Karpas-422 (cell line): ENCODE results near the gene ZNF511. TPM values are rescaled to one million over a fixed set of nuclear protein-coding genes. Genes with fewer than 3 reads are reported as not detected.

Source experiments
- DNase-seq: peaks from one replicate; pipeline ENCODE4 v3.0.0-alpha.2; 2015
- H2AFZ ChIP-seq: fragments of 200-600 bp; sonication (generic); 2 replicates; pipeline ENCODE4 v1.6.1; 2014; ENCODE audit warnings: antibody characterized with exemption, low read length, mixed read lengths
- H3K27ac ChIP-seq: fragments of 200-600 bp; sonication (generic); 2 replicates; pipeline ENCODE4 v1.5.1; 2014; ENCODE audit warnings: mild to moderate bottlenecking, low read length, moderate library complexity
- H3K27me3 ChIP-seq: fragments of 200-600 bp; sonication (generic); 2 replicates; pipeline ENCODE4 v1.6.1; 2014; ENCODE audit warnings: low read length, mixed read lengths
- H3K36me3 ChIP-seq: fragments of 200-600 bp; sonication (generic); 2 replicates; pipeline ENCODE4 v1.6.1; 2014; ENCODE audit warnings: low read length, mixed read lengths; ENCODE audit not compliant: insufficient read depth
- H3K4me1 ChIP-seq: fragments of 200-600 bp; sonication (generic); 2 replicates; pipeline ENCODE4 v1.6.1; 2014; ENCODE audit warnings: mild to moderate bottlenecking, low read length, mixed read lengths
- H3K4me2 ChIP-seq: fragments of 200-600 bp; sonication (generic); 2 replicates; pipeline ENCODE4 v1.6.1; 2014; ENCODE audit warnings: low read length, low read depth, mild to moderate bottlenecking; ENCODE audit not compliant: poor library complexity, severe bottlenecking
- H3K4me3 ChIP-seq: fragments of 200-600 bp; sonication (generic); 2 replicates; pipeline ENCODE4 v1.5.1; 2014; ENCODE audit warnings: mild to moderate bottlenecking, antibody characterized with exemption, low read length, mixed read lengths
- H3K79me2 ChIP-seq: fragments of 200-600 bp; sonication (generic); 2 replicates; pipeline ENCODE4 v1.6.1; 2014; ENCODE audit warnings: mild to moderate bottlenecking, low read length, mixed read lengths
- H3K9ac ChIP-seq: fragments of 200-600 bp; sonication (generic); 2 replicates; pipeline ENCODE4 v1.6.0; 2014; ENCODE audit warnings: low read length
- H3K9me2 ChIP-seq: fragments of 200-600 bp; sonication (generic), shearing (Covaris generic); replicated peaks from 2 replicates; pipeline ENCODE4 v1.6.0; 2014; ENCODE audit warnings: mild to moderate bottlenecking, low read length, moderate library complexity; ENCODE audit not compliant: insufficient read depth
- H3K9me3 ChIP-seq: fragments of 300-700, 200-600 bp; sonication (generic); 2 replicates; pipeline ENCODE4 v1.6.1; 2014; ENCODE audit warnings: low read length, mixed read lengths
- H4K20me1 ChIP-seq: fragments of 200-600 bp; sonication (generic); 2 replicates; pipeline ENCODE4 v1.6.1; 2014; ENCODE audit warnings: mild to moderate bottlenecking, antibody characterized with exemption, low read length, low read depth; ENCODE audit not compliant: insufficient read depth
- total RNA-seq: library from RNA; depleted of rRNA; stranded (reverse); fragments of >200 nt; shearing (Covaris generic); gene quantifications from 2 replicates; pipeline ENCODE4 v1.2.3, GENCODE V29; 2014; ENCODE audit warnings: low replicate concordance

The ZNF511 gene
- total RNA-seq, 1 experiment from 2014 or later, result 14.0 TPM

DNA sequence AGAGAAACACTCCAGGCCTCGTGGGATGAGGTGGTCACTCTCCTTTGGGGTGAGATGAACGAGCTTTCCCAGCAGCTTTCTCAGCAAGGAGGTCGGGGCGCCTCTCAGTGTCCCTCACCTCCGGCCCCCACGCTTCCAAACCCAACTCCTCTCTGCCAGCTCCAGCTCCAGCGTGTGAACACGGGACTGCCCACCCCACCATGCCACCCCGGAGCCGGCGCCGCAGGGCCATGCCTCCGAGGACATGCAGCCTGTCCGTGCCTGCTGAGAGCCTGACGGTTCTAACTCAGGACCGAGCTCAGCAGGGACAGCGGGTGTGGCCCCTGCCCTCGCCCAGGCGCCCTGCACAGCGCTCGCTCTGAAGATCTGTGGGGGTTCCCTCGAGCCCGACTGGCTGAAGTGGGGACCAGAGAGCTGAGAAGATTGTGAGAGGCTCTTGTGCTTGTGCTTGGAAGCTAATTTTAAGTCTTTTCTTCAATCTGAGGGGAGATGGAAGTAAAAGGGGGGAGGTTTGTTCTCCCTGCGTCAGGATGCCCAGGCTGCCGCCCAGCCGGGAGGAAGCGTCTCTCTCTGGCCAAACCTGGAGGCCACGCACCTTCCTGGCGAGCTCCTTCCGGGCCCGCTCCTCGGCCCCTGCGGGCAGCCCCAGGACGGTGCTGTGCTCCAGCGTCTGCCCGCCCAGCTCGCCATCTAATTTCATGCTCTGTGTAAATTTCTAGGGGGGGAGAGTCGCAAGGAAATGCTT lies 26.9 kb upstream of the ZNF511 start:
- no peaks in the 10 kb centered on the region for H3K27me3 ChIP-seq
- no peaks in the 10 kb centered on the region for H3K36me3 ChIP-seq
- H4K20me1 ChIP-seq, result 0 out of 2 replicates have a peak, but pooled peaks cover 5% of the 10 kb centered on the region

GRCh38 chr10:133282846-133283390 lies 25.8 kb upstream of the ZNF511 start:
- 0 out of 2 replicates have a peak, but pooled peaks cover 5% of the 10 kb centered on the region for H4K20me1 ChIP-seq
- no peaks in the 10 kb centered on the region for H3K79me2 ChIP-seq
- H3K27me3 ChIP-seq, result no peaks in the 10 kb centered on the region
- H3K4me2 ChIP-seq, result no peak overlapping the region
- no peak overlapping the region for H3K4me3 ChIP-seq
- H3K36me3 ChIP-seq, result no peaks in the 10 kb centered on the region
- H3K4me1 ChIP-seq, result no peaks in the 10 kb centered on the region
- no peaks in the 10 kb centered on the region for H3K9me3 ChIP-seq
- DNase-seq, result no peak
- no peak overlapping the region for H3K9ac ChIP-seq
- H3K9me2 ChIP-seq, result no peaks in the 10 kb centered on the region
- H3K27ac ChIP-seq, result no peak overlapping the region
- no peak overlapping the region for H2AFZ ChIP-seq

More for the DNA sequence above, 26.9 kb upstream of the ZNF511 start:
- H3K9me2 ChIP-seq, result no peaks in the 10 kb centered on the region
- DNase-seq, result no peak
- H2AFZ ChIP-seq, result no peak overlapping the region
- no peak overlapping the region for H3K4me2 ChIP-seq
- no peaks in the 10 kb centered on the region for H3K9me3 ChIP-seq
- no peak overlapping the region for H3K4me3 ChIP-seq
- no peaks in the 10 kb centered on the region for H3K79me2 ChIP-seq
- H3K4me1 ChIP-seq, result peaks cover 2% of the 10 kb centered on the region; the same call in 1 of the 2 replicates
- H3K27ac ChIP-seq, result no peak overlapping the region
- no peak overlapping the region for H3K9ac ChIP-seq

DNA sequence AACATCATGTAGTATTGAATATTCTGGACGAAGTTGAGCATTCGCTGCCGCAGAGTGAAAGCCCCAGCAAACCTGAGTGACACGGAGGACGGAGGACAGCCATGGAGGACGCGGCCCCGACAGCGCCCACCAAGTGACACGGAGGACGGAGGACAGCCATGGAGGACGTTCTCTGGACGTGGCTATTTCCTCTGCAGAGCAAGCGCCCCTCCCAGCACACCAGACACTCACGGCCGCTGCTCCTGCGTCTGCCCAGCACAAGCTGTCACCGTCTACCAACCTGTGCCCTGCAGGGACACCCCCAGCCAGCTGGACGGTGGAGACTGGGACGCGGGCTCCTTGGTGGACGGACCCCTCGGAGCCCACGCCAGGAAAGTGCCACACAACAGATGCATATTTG lies 24.8 kb upstream of the ZNF511 start:
- H2AFZ ChIP-seq, result no peak overlapping the region
- H3K9ac ChIP-seq, result no peak overlapping the region
- no peaks in the 10 kb centered on the region for H4K20me1 ChIP-seq
- no peaks in the 10 kb centered on the region for H3K36me3 ChIP-seq
- H3K27me3 ChIP-seq, result no peaks in the 10 kb centered on the region
- H3K27ac ChIP-seq, result no peak overlapping the region
- no peak overlapping the region for H3K4me3 ChIP-seq
- H3K79me2 ChIP-seq, result no peaks in the 10 kb centered on the region
- H3K4me1 ChIP-seq, result no peaks in the 10 kb centered on the region
- no peak for DNase-seq
- no peaks in the 10 kb centered on the region for H3K9me3 ChIP-seq
- no peak overlapping the region for H3K4me2 ChIP-seq
- no peaks in the 10 kb centered on the region for H3K9me2 ChIP-seq

DNA sequence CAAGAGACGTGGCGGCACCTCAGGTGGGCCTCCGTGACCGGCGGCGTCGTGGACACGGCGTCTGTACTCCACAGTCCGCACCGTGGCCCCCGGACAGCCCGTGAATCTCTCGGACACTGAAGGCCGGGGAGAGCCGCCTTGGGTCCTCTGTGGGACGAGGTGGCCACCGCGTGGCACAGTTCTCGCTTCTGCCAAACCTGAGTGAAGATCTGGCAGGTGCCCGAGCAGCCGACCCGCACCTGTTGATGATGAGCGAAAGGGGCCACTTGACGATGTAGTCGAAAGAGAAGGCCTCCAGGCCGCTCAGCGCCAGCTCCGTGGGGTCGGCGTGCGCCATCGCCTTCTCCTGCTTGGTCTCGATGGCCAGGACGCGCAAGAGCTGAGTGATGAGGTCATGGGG lies 23.5 kb upstream of the ZNF511 start:
- Histone ChIP-seq H3K27me3 (no peaks in the 10 kb centered on the region), H3K79me2 (no peaks in the 10 kb centered on the region), H3K9me3 (no peaks in the 10 kb centered on the region), H3K4me2 (no peak overlapping the region), H3K27ac (no peak overlapping the region), H3K4me1 (no peaks in the 10 kb centered on the region), H2AFZ (no peak overlapping the region), H3K9ac (no peak overlapping the region), H4K20me1 (no peaks in the 10 kb centered on the region), H3K9me2 (no peaks in the 10 kb centered on the region), H3K4me3 (no peak overlapping the region), H3K36me3 (no peaks in the 10 kb centered on the region)
- DNase-seq, result no peak

- no peaks in the 10 kb centered on the region for H3K36me3 ChIP-seq
Measured at GRCh38 chr10:133286366-133286765, 22.3 kb upstream of the ZNF511 start.

GRCh38 chr10:133287832-133288500 lies 20.7 kb upstream of the ZNF511 start:
- no peak overlapping the region for H2AFZ ChIP-seq
- no peak overlapping the region for H3K27ac ChIP-seq
- H3K27me3 ChIP-seq, result no peaks in the 10 kb centered on the region
- DNase-seq, result no peak
- no peak overlapping the region for H3K4me3 ChIP-seq
- no peaks in the 10 kb centered on the region for H3K9me3 ChIP-seq
- no peaks in the 10 kb centered on the region for H3K36me3 ChIP-seq
- no peaks in the 10 kb centered on the region for H4K20me1 ChIP-seq
- no peaks in the 10 kb centered on the region for H3K9me2 ChIP-seq
- no peak overlapping the region for H3K4me2 ChIP-seq
- H3K4me1 ChIP-seq, result no peaks in the 10 kb centered on the region
- H3K79me2 ChIP-seq, result no peaks in the 10 kb centered on the region
- H3K9ac ChIP-seq, result no peak overlapping the region

More at GRCh38 chr10:133286366-133286765, 22.3 kb upstream of the ZNF511 start:
- Histone ChIP-seq H2AFZ (no peak overlapping the region), H3K27ac (no peak overlapping the region), H3K9me2 (no peaks in the 10 kb centered on the region), H3K9ac (no peak overlapping the region), H3K4me2 (no peak overlapping the region), H3K4me3 (no peak overlapping the region), H4K20me1 (no peaks in the 10 kb centered on the region), H3K79me2 (no peaks in the 10 kb centered on the region), H3K27me3 (no peaks in the 10 kb centered on the region), H3K9me3 (no peaks in the 10 kb centered on the region), H3K4me1 (no peaks in the 10 kb centered on the region)
- DNase-seq, result no peak

DNA sequence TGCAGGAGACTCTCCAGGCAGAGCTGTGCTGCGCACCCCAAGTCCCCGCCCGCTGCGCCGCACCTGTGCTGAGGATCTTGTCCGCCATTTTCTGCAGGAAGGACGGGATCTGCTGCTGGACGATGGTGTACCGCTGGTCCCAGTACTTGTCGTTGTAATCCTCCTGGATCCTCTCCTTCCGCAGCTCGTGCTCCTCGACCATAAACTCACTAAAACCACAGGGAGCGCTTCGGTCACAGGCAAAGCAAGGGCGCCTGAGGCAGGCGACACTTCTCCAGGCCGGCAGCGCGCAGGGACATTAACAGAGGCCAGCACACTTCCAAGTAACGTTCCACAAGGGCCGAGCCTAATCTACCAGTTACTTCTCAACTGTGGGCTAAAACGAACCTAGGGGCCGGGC lies 19.0 kb upstream of the ZNF511 start:
- no peaks in the 10 kb centered on the region for H3K9me3 ChIP-seq
- no peak overlapping the region for H3K4me2 ChIP-seq
- H3K79me2 ChIP-seq, result no peaks in the 10 kb centered on the region
- no peak overlapping the region for H3K4me3 ChIP-seq
- H3K36me3 ChIP-seq, result no peaks in the 10 kb centered on the region
- no peak overlapping the region for H3K27ac ChIP-seq
- H3K27me3 ChIP-seq, result no peaks in the 10 kb centered on the region
- no peak overlapping the region for H3K9ac ChIP-seq
- DNase-seq, result no peak
- no peaks in the 10 kb centered on the region for H4K20me1 ChIP-seq
- no peaks in the 10 kb centered on the region for H3K9me2 ChIP-seq
- H2AFZ ChIP-seq, result no peak overlapping the region
- H3K4me1 ChIP-seq, result no peaks in the 10 kb centered on the region
